Measurements from ENCODE around the gene SLC6A6. TPM values are rescaled to one million over a fixed set of nuclear protein-coding genes. Genes with fewer than 3 reads are reported as not detected.

SLC6A6 gene
- total RNA-seq, 1 donor from 2014 or later, result 24.2 TPM

DNA sequence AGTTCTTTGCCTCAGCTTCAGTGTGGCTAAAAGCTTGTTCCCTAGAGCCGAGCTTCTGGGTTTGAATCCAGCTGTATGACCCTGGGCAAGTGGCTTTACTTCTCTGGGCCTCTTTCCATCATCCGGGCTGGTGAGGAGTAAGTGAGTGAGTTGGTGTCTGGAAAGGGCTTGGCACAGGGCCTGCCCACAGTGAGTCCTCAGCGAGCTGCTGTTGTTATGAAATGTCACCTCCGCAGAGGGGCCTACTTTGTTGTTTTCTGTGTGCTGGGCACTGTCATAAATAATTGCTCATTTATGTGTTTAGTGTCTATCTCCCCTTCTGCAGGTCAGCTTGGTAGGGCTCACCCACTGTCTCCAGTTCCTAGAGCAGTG lies 31.7 kb downstream of the SLC6A6 start:
- H3K9ac ChIP-seq (ENCODE audit: low read length), result peak overlapping the region; percentile 18
- H3K79me2 ChIP-seq (ENCODE audit: insufficient read depth, low read length), result peaks cover 5% of the 10 kb centered on the region
- peak overlapping the region; percentile 68 for H3K4me2 ChIP-seq (ENCODE audit: low read length)
- peak; percentile 59 for DNase-seq (ENCODE audit: low read depth)
- H3K9me3 Mint-ChIP-seq (ENCODE audit: unreplicated experiment), result peaks cover 2% of the 10 kb centered on the region
- no peak for TF ChIP-seq CTCF (IDR thresholded peaks at IDR 0.05; ENCODE audit: insufficient read depth, low read depth, low read length)
- no peak for TF ChIP-seq EZH2 (IDR thresholded peaks at IDR 0.05; ENCODE audit: insufficient read depth, low read length)
- peaks cover 49% of the 10 kb centered on the region for H3K4me1 ChIP-seq (ENCODE audit: insufficient read depth, low read length)
- no peaks in the 10 kb centered on the region for H3K9me3 ChIP-seq (ENCODE audit: insufficient read depth, low read depth, low read length)
- peaks cover 36% of the 10 kb centered on the region for H3K4me1 Mint-ChIP-seq (ENCODE audit: low read depth, unreplicated experiment)
- no peaks in the 10 kb centered on the region for H3K36me3 Mint-ChIP-seq (ENCODE audit: low read depth, unreplicated experiment)
- H3K27me3 ChIP-seq (ENCODE audit: insufficient read depth, low read length), result no peaks in the 10 kb centered on the region
- no peak overlapping the region for H3K4me3 Mint-ChIP-seq (ENCODE audit: unreplicated experiment)
- no peak overlapping the region for H3K27ac Mint-ChIP-seq (ENCODE audit: unreplicated experiment)
- no peaks in the 10 kb centered on the region for H3K27me3 Mint-ChIP-seq (ENCODE audit: low read depth, unreplicated experiment)
- H3K27ac ChIP-seq (ENCODE audit: low read depth, low read length), result no peak overlapping the region
- peaks cover 30% of the 10 kb centered on the region for H4K20me1 ChIP-seq (ENCODE audit: insufficient read depth, low read length)
- H3K36me3 ChIP-seq (ENCODE audit: insufficient read depth, low read length), result no peaks in the 10 kb centered on the region
- H3K4me3 ChIP-seq (ENCODE audit: insufficient read depth, low read depth, low read length), result no peak overlapping the region
- FAIRE-seq, result no peak
- H2AFZ ChIP-seq (ENCODE audit: low read depth, low read length), result no peak overlapping the region

- peaks cover 2% of the 10 kb centered on the region for H3K9me3 Mint-ChIP-seq (ENCODE audit: unreplicated experiment)
- Histone ChIP-seq H4K20me1 (ENCODE audit: insufficient read depth, low read length) (peaks cover 35% of the 10 kb centered on the region), H3K79me2 (ENCODE audit: insufficient read depth, low read length) (peaks cover 6% of the 10 kb centered on the region), H3K4me3 (ENCODE audit: insufficient read depth, low read depth, low read length) (no peak overlapping the region), H2AFZ (ENCODE audit: low read depth, low read length) (no peak overlapping the region), H3K4me2 (ENCODE audit: low read length) (peak overlapping the region; percentile 68), H3K36me3 (ENCODE audit: insufficient read depth, low read length) (no peaks in the 10 kb centered on the region), H3K4me1 (ENCODE audit: insufficient read depth, low read length) (peaks cover 54% of the 10 kb centered on the region), H3K27me3 (ENCODE audit: insufficient read depth, low read length) (no peaks in the 10 kb centered on the region), H3K27ac (ENCODE audit: low read depth, low read length) (no peak overlapping the region), H3K9me3 (ENCODE audit: insufficient read depth, low read depth, low read length) (no peaks in the 10 kb centered on the region), H3K9ac (ENCODE audit: low read length) (peak overlapping the region; percentile 59)
- H3K27me3 Mint-ChIP-seq (ENCODE audit: low read depth, unreplicated experiment), result no peaks in the 10 kb centered on the region
- no peak for TF ChIP-seq EZH2 (IDR thresholded peaks at IDR 0.05; ENCODE audit: insufficient read depth, low read length)
- TF ChIP-seq CTCF (IDR thresholded peaks at IDR 0.05; ENCODE audit: insufficient read depth, low read depth, low read length), result no peak
- no peak overlapping the region for H3K4me3 Mint-ChIP-seq (ENCODE audit: unreplicated experiment)
- H3K27ac Mint-ChIP-seq (ENCODE audit: unreplicated experiment), result peak overlapping the region; percentile 50
- no peaks in the 10 kb centered on the region for H3K36me3 Mint-ChIP-seq (ENCODE audit: low read depth, unreplicated experiment)
- FAIRE-seq, result no peak
- DNase-seq (ENCODE audit: low read depth), result no peak
- peaks cover 37% of the 10 kb centered on the region for H3K4me1 Mint-ChIP-seq (ENCODE audit: low read depth, unreplicated experiment)
Measured at GRCh38 chr3:14434498-14435151, 32.2 kb downstream of the SLC6A6 start.

All from astrocyte (in vitro differentiated cells and primary cell).